Karpas-422 (cell line): ENCODE results near the gene PBX1. TPM values are rescaled to one million over a fixed set of nuclear protein-coding genes. Genes with fewer than 3 reads are reported as not detected.

Experiments
- DNase-seq: peaks from one replicate; pipeline ENCODE4 v3.0.0-alpha.2; 2015
- H2AFZ ChIP-seq: fragments of 200-600 bp; sonication (generic); 2 replicates; pipeline ENCODE4 v1.6.1; 2014; ENCODE audit warnings: antibody characterized with exemption, low read length, mixed read lengths
- H3K27ac ChIP-seq: fragments of 200-600 bp; sonication (generic); 2 replicates; pipeline ENCODE4 v1.5.1; 2014; ENCODE audit warnings: mild to moderate bottlenecking, low read length, moderate library complexity
- H3K27me3 ChIP-seq: fragments of 200-600 bp; sonication (generic); 2 replicates; pipeline ENCODE4 v1.6.1; 2014; ENCODE audit warnings: low read length, mixed read lengths
- H3K36me3 ChIP-seq: fragments of 200-600 bp; sonication (generic); 2 replicates; pipeline ENCODE4 v1.6.1; 2014; ENCODE audit warnings: low read length, mixed read lengths; ENCODE audit not compliant: insufficient read depth
- H3K4me1 ChIP-seq: fragments of 200-600 bp; sonication (generic); 2 replicates; pipeline ENCODE4 v1.6.1; 2014; ENCODE audit warnings: mild to moderate bottlenecking, low read length, mixed read lengths
- H3K4me2 ChIP-seq: fragments of 200-600 bp; sonication (generic); 2 replicates; pipeline ENCODE4 v1.6.1; 2014; ENCODE audit warnings: low read length, low read depth, mild to moderate bottlenecking; ENCODE audit not compliant: poor library complexity, severe bottlenecking
- H3K4me3 ChIP-seq: fragments of 200-600 bp; sonication (generic); 2 replicates; pipeline ENCODE4 v1.5.1; 2014; ENCODE audit warnings: mild to moderate bottlenecking, antibody characterized with exemption, low read length, mixed read lengths
- H3K79me2 ChIP-seq: fragments of 200-600 bp; sonication (generic); 2 replicates; pipeline ENCODE4 v1.6.1; 2014; ENCODE audit warnings: mild to moderate bottlenecking, low read length, mixed read lengths
- H3K9ac ChIP-seq: fragments of 200-600 bp; sonication (generic); 2 replicates; pipeline ENCODE4 v1.6.0; 2014; ENCODE audit warnings: low read length
- H3K9me2 ChIP-seq: fragments of 200-600 bp; sonication (generic), shearing (Covaris generic); replicated peaks from 2 replicates; pipeline ENCODE4 v1.6.0; 2014; ENCODE audit warnings: mild to moderate bottlenecking, low read length, moderate library complexity; ENCODE audit not compliant: insufficient read depth
- H3K9me3 ChIP-seq: fragments of 300-700, 200-600 bp; sonication (generic); 2 replicates; pipeline ENCODE4 v1.6.1; 2014; ENCODE audit warnings: low read length, mixed read lengths
- H4K20me1 ChIP-seq: fragments of 200-600 bp; sonication (generic); 2 replicates; pipeline ENCODE4 v1.6.1; 2014; ENCODE audit warnings: mild to moderate bottlenecking, antibody characterized with exemption, low read length, low read depth; ENCODE audit not compliant: insufficient read depth
- total RNA-seq: library from RNA; depleted of rRNA; stranded (reverse); fragments of >200 nt; shearing (Covaris generic); gene quantifications from 2 replicates; pipeline ENCODE4 v1.2.3, GENCODE V29; 2014; ENCODE audit warnings: low replicate concordance

The PBX1 gene
- total RNA-seq, 1 experiment from 2014 or later = 0.41 TPM

DNA sequence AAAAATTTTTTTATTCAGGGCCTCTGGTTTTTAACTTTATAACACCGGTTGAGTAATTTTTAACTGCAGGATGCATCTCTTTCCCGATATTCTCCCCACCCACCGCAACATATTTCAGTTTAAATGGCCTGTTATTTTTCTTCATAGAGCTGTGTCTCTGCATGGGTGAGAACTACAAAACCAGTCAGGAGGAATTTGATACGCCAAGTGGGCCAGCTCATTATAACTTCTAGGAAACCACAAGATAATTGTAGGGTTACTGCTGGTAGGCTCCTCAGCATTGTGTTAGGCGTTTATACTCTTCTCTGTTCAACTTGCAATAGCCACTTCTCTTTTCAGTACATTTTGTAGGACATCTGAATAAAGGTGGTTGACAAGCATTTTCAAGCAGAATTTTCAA lies 169.7 kb downstream of the PBX1 start:
- Histone ChIP-seq H3K4me3 (no peak overlapping the region), H3K27me3 (no peaks in the 10 kb centered on the region), H3K36me3 (no peaks in the 10 kb centered on the region), H2AFZ (no peak overlapping the region), H3K79me2 (no peaks in the 10 kb centered on the region), H3K9ac (no peak overlapping the region), H3K27ac (no peak overlapping the region), H3K4me1 (no peaks in the 10 kb centered on the region), H4K20me1 (no peaks in the 10 kb centered on the region), H3K9me3 (no peaks in the 10 kb centered on the region), H3K4me2 (no peak overlapping the region), H3K9me2 (no peaks in the 10 kb centered on the region)
- no peak for DNase-seq

GRCh38 chr1:164731161-164731876 lies 172.3 kb downstream of the PBX1 start:
- no peak overlapping the region for H3K9ac ChIP-seq

DNA sequence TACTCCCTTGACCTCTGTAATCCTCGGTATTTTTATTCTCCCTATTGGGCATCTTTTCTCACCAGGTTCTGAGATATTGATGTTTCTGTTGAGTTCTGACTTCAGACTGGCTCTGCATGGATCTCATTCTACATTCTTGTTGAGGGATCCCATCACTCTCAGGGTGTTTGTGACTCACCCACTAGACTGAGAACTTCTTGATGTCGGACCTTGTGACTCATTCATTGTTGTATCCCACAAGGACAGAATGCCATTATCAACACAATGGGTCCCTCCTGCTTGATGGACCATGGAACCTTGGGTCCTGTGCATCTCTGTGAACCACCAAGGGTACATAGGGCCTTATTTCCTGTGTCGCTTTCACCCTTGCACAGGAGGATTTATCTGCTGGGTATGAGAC lies 174.1 kb downstream of the PBX1 start:
- H3K9me2 ChIP-seq = no peaks in the 10 kb centered on the region

More at GRCh38 chr1:164731161-164731876, 172.3 kb downstream of the PBX1 start:
- Histone ChIP-seq H3K79me2 (no peaks in the 10 kb centered on the region), H3K9me3 (no peaks in the 10 kb centered on the region), H3K4me2 (no peak overlapping the region), H3K4me1 (no peaks in the 10 kb centered on the region), H3K27ac (no peak overlapping the region), H3K27me3 (no peaks in the 10 kb centered on the region), H2AFZ (no peak overlapping the region), H3K4me3 (no peak overlapping the region), H3K9me2 (no peaks in the 10 kb centered on the region), H3K36me3 (no peaks in the 10 kb centered on the region), H4K20me1 (no peaks in the 10 kb centered on the region)
- DNase-seq = no peak

GRCh38 chr1:164733734-164734133 lies 174.8 kb downstream of the PBX1 start:
- Histone ChIP-seq H3K4me3 (no peak overlapping the region), H3K36me3 (no peaks in the 10 kb centered on the region), H3K4me2 (no peak overlapping the region), H3K79me2 (no peaks in the 10 kb centered on the region), H3K9ac (no peak overlapping the region), H3K9me3 (no peaks in the 10 kb centered on the region), H3K9me2 (no peaks in the 10 kb centered on the region), H3K4me1 (no peaks in the 10 kb centered on the region), H3K27ac (no peak overlapping the region), H3K27me3 (no peaks in the 10 kb centered on the region), H2AFZ (no peak overlapping the region), H4K20me1 (no peaks in the 10 kb centered on the region)
- no peak for DNase-seq

More for the DNA sequence above, 174.1 kb downstream of the PBX1 start:
- no peaks in the 10 kb centered on the region for H3K79me2 ChIP-seq
- H4K20me1 ChIP-seq = no peaks in the 10 kb centered on the region
- no peak overlapping the region for H3K4me2 ChIP-seq
- H3K4me3 ChIP-seq = no peak overlapping the region
- no peak overlapping the region for H3K9ac ChIP-seq
- no peaks in the 10 kb centered on the region for H3K36me3 ChIP-seq
- no peak for DNase-seq
- H3K4me1 ChIP-seq = no peaks in the 10 kb centered on the region
- H3K9me3 ChIP-seq = no peaks in the 10 kb centered on the region
- H2AFZ ChIP-seq = no peak overlapping the region
- no peak overlapping the region for H3K27ac ChIP-seq
- no peaks in the 10 kb centered on the region for H3K27me3 ChIP-seq

- Histone ChIP-seq H3K4me2 (no peak overlapping the region), H3K4me3 (no peak overlapping the region), H3K9me3 (no peaks in the 10 kb centered on the region), H3K9me2 (no peaks in the 10 kb centered on the region), H3K27me3 (no peaks in the 10 kb centered on the region), H3K79me2 (no peaks in the 10 kb centered on the region), H3K27ac (no peak overlapping the region), H3K9ac (no peak overlapping the region), H3K4me1 (no peaks in the 10 kb centered on the region), H3K36me3 (no peaks in the 10 kb centered on the region), H2AFZ (no peak overlapping the region), H4K20me1 (no peaks in the 10 kb centered on the region)
- no peak for DNase-seq
These were observed 176.5 kb downstream of the PBX1 start for GRCh38 chr1:164735315-164736052.

DNA sequence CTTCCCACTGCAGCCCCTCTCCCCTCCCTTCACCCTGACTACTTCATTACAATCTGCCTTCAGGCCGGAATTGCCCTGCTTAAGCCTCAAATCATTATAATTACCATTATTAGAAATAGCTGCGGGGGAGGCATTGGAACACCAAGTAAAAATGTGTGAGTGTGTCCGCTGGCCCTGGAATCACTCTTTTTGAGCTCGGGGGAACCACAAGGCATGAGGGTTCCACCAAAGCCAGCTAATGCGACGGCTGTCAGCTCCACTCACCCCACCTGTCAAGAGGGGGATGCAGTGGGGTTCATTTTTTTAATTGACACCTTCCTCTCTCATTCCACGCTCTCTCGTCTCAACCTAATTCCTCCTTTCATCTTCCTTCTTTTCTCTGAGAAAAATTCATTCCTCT lies 177.2 kb downstream of the PBX1 start:
- Histone ChIP-seq H4K20me1 (no peaks in the 10 kb centered on the region), H3K9me3 (no peaks in the 10 kb centered on the region), H3K79me2 (no peaks in the 10 kb centered on the region), H3K9me2 (no peaks in the 10 kb centered on the region), H3K4me2 (no peak overlapping the region), H3K4me3 (no peak overlapping the region), H3K36me3 (no peaks in the 10 kb centered on the region), H3K27ac (no peak overlapping the region), H2AFZ (no peak overlapping the region), H3K4me1 (no peaks in the 10 kb centered on the region), H3K27me3 (no peaks in the 10 kb centered on the region), H3K9ac (no peak overlapping the region)
- no peak for DNase-seq

DNA sequence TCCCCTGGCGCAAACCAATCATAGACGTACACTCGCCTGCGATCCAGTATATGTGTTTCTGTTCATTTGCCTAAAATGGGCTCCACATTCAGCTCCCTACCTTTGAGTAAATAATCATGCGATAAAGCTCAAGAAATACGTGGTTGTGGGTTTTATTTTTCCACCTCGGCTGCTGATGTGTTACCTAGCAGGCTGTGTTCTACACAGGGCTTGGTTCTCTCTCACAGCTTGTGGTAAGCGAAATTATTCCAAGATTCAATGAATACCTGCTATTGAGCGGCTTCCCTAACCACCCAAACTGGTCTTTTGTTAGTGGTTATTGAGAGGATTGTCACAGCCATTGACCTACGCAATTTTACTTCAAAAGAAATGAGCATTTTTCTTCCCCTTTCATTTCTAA lies 180.2 kb downstream of the PBX1 start:
- no peak overlapping the region for H3K4me2 ChIP-seq
- no peak overlapping the region for H3K4me3 ChIP-seq
- H3K4me1 ChIP-seq = no peaks in the 10 kb centered on the region
- H3K9ac ChIP-seq = no peak overlapping the region
- no peak overlapping the region for H2AFZ ChIP-seq
- H3K9me3 ChIP-seq = no peaks in the 10 kb centered on the region
- no peaks in the 10 kb centered on the region for H3K9me2 ChIP-seq
- no peak overlapping the region for H3K27ac ChIP-seq
- H3K79me2 ChIP-seq = no peaks in the 10 kb centered on the region
- H3K36me3 ChIP-seq = no peaks in the 10 kb centered on the region
- DNase-seq = no peak
- H4K20me1 ChIP-seq = no peaks in the 10 kb centered on the region
- no peaks in the 10 kb centered on the region for H3K27me3 ChIP-seq

DNA sequence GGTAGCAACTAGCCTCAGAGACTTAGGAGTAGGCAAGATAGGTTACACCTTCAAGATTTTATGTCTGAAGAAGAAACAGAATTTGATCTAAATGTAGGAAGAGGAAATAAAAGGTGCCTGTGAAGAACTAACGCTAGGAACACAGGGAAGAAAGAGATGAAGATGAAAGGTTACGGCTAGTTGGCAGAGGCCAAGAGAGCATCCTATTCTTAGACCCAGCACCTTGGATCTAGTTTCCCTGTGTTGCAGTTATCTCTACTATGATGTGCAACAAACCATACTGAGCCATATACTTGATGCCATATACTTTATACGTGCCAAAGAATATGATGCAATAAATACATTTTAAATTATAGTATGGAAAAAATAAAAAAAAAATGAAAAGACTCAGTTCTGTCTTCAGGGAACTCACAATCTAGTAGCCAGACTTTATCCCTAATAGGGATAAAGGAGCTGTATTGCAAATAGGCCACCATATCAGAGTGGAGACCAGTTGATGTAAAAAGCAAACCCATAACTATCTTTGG lies 181.1 kb downstream of the PBX1 start:
- Histone ChIP-seq H4K20me1 (no peaks in the 10 kb centered on the region), H3K9me3 (no peaks in the 10 kb centered on the region)
- DNase-seq = no peak

More for the DNA sequence above, 181.1 kb downstream of the PBX1 start:
- Histone ChIP-seq H3K36me3 (no peaks in the 10 kb centered on the region), H3K9ac (no peak overlapping the region), H3K4me1 (no peaks in the 10 kb centered on the region), H3K4me3 (no peak overlapping the region), H2AFZ (no peak overlapping the region), H3K79me2 (no peaks in the 10 kb centered on the region), H3K27ac (no peak overlapping the region), H3K4me2 (no peak overlapping the region), H3K27me3 (no peaks in the 10 kb centered on the region), H3K9me2 (no peaks in the 10 kb centered on the region)
